Omental fat pad (tissue), 4 donors: Measurements from ENCODE around the gene ISM1. TPM values are rescaled to one million over a fixed set of nuclear protein-coding genes. Genes with fewer than 3 reads are reported as not detected.
"Not testable (repeated sequence)": the region's sequence is repeated elsewhere in the genome, so short reads cannot be mapped to it uniquely, and the experiment has no call there.

ENCODE experiments used
- ATAC-seq: fragments of 150-250 bp; one replicate; pipeline ENCODE4 v1.9.1; 2016; ENCODE audit warnings: mild to moderate bottlenecking, moderate library complexity; ENCODE audit not compliant: low FRiP score
- DNase-seq: peaks from one replicate; pipeline ENCODE4 v3.0.0-alpha.2; 2019; ENCODE audit warnings: low spot score
- CTCF ChIP-seq, 3 donors: fragments of 450-650 bp; IDR thresholded peaks; one replicate each; pipeline ENCODE4 v1.5.1; 2016 to 2017; ENCODE audit warnings: antibody characterized with exemption in 3 of 3, mild to moderate bottlenecking in 3 of 3, moderate library complexity in 2 of 3
- total RNA-seq, 4 donors: library from RNA; depleted of rRNA; stranded (reverse); fragments of >200 nt; gene quantifications; one replicate each; pipeline ENCODE4 v1.1.0, GENCODE V29; 2016

The ISM1 gene
- total RNA-seq, 4 donors from 2014 or later, result 1.6 to 7.9 (median 4.3) TPM

- no peak for ATAC-seq
- no peak for DNase-seq
- no peak for TF ChIP-seq CTCF (IDR thresholded peaks at IDR 0.05)
Measured at GRCh38 chr20:13231031-13231752, 10.1 kb downstream of the ISM1 start.

GRCh38 chr20:13232999-13233398, 11.9 kb downstream of the ISM1 start:
- DNase-seq (no peak), ATAC-seq (no peak)
- TF ChIP-seq CTCF (IDR thresholded peaks at IDR 0.05), result no peak

- ATAC-seq (no peak), DNase-seq (no peak)
- TF ChIP-seq CTCF (IDR thresholded peaks at IDR 0.05), result no peak
Measured at GRCh38 chr20:13234961-13235360, 13.9 kb downstream of the ISM1 start.

GRCh38 chr20:13236360-13236759, 15.3 kb downstream of the ISM1 start:
- not testable (repeated sequence) for DNase-seq

GRCh38 chr20:13236990-13237720, 16.1 kb downstream of the ISM1 start:
- no peak for DNase-seq
- no peak for TF ChIP-seq CTCF (IDR thresholded peaks at IDR 0.05)

More at GRCh38 chr20:13236360-13236759, 15.3 kb downstream of the ISM1 start:
- not testable (repeated sequence) for ATAC-seq

GRCh38 chr20:13238001-13238653, 17.1 kb downstream of the ISM1 start:
- TF ChIP-seq CTCF (IDR thresholded peaks at IDR 0.05), result no peak
- DNase-seq (no peak), ATAC-seq (no peak)

More at GRCh38 chr20:13236990-13237720, 16.1 kb downstream of the ISM1 start:
- no peak for ATAC-seq

- ATAC-seq, result no peak
- no peak for DNase-seq
- no peak for TF ChIP-seq CTCF (IDR thresholded peaks at IDR 0.05)
Measured at GRCh38 chr20:13243826-13244376, 22.8 kb downstream of the ISM1 start.
